B cell (primary cell): ENCODE data around the gene MMP11.

Experiments
- CTCF ChIP-seq: fragments of 200-600 bp; IDR thresholded peaks from one replicate; pipeline ENCODE4 v1.8.0; 2022; ENCODE audit warnings: antibody characterized with exemption, mild to moderate bottlenecking
- EZH2 ChIP-seq: IDR thresholded peaks from 2 replicates; pipeline ENCODE4 v1.6.1; 2012; ENCODE audit warnings: borderline replicate concordance, low read depth, mild to moderate bottlenecking, moderate library complexity, low read length; ENCODE audit not compliant: insufficient read depth, poor library complexity, severe bottlenecking

GRCh38 chr22:23825246-23825905 is 52.7 kb downstream of the MMP11 start:
- TF ChIP-seq CTCF (no peak), EZH2 (no peak)
